K562 (cell line): ENCODE measurements around the gene ARFGEF2. TPM values are rescaled to one million over a fixed set of nuclear protein-coding genes. Genes with fewer than 3 reads are reported as not detected.

Experiments used
- ASH1L ChIP-seq: fragments of 450-650 bp; IDR thresholded peaks from 2 replicates; pipeline ENCODE4 v1.6.1; 2018; ENCODE audit warnings: borderline replicate concordance, mild to moderate bottlenecking, low read depth; ENCODE audit not compliant: partially characterized antibody
- FOSL1 ChIP-seq: fragments of 200-800 bp; sonication (Bioruptor generic); conservative IDR thresholded peaks from 2 replicates; pipeline ENCODE4 v1.6.1; 2016; ENCODE audit warnings: missing genetic modification characterization, missing compliant biosample characterization
- ILK ChIP-seq: fragments of 450-650 bp; IDR thresholded peaks from 2 replicates; pipeline ENCODE4 v1.6.1; 2016; ENCODE audit warnings: missing genetic modification characterization, low read depth, mild to moderate bottlenecking, missing compliant biosample characterization, moderate library complexity, borderline replicate concordance
- JUND ChIP-seq, 2 experiments: IDR thresholded peaks; 2 replicates in 1 of 2; 3 replicates in 1 of 2; pipeline ENCODE4 v1.6.1; 2011; ENCODE audit warnings: borderline replicate concordance in 2 of 2, low read depth in 2 of 2, low read length in 2 of 2, improper control_type of control experiment in 1 of 2, missing biosample characterization in 1 of 2, missing genetic modification characterization in 1 of 2, missing genetic modification reagents in 1 of 2
- MEF2D ChIP-seq: conservative IDR thresholded peaks from 2 replicates; pipeline ENCODE4 v1.6.1; 2016; ENCODE audit warnings: low read depth, missing genetic modification characterization, missing compliant biosample characterization
- MTA3 ChIP-seq: fragments of 450-650 bp; formaldehyde crosslinking; IDR thresholded peaks from 2 replicates; pipeline ENCODE4 v1.6.1; 2017; ENCODE audit warnings: mild to moderate bottlenecking, borderline replicate concordance
- NELFE ChIP-seq: IDR thresholded peaks from 2 replicates; pipeline ENCODE4 v1.6.1; 2011; ENCODE audit warnings: mild to moderate bottlenecking; ENCODE audit not compliant: insufficient read depth, insufficient read length
- NFXL1 ChIP-seq: fragments of 450-650 bp; formaldehyde crosslinking; IDR thresholded peaks from 2 replicates; pipeline ENCODE4 v1.4.0; 2021; ENCODE audit warnings: mild to moderate bottlenecking
- SMAD1 ChIP-seq: fragments of 150-350 bp; IDR thresholded peaks from 2 replicates; pipeline ENCODE4 v1.6.1; 2014; ENCODE audit warnings: low read length, low read depth; ENCODE audit not compliant: partially characterized antibody
- SNRNP70 ChIP-seq: fragments of 200-400 bp; formaldehyde crosslinking; optimal IDR thresholded peaks from 2 replicates; pipeline ENCODE3; 2017; ENCODE audit warnings: low read depth, low read length
- TAL1 ChIP-seq: fragments of 450-650 bp; IDR thresholded peaks from 2 replicates; pipeline ENCODE4 v1.6.1; 2016; ENCODE audit warnings: mild to moderate bottlenecking
- TFE3 ChIP-seq: fragments of 450-650 bp; formaldehyde crosslinking; IDR thresholded peaks from 2 replicates; pipeline ENCODE4 v1.4.0; 2020; ENCODE audit warnings: mild to moderate bottlenecking, mixed read lengths
- ZBTB34 ChIP-seq: fragments of 250-450 bp; sonication (Bioruptor Pico); IDR thresholded peaks from 2 replicates; pipeline ENCODE4 v1.8.0; 2021; ENCODE audit warnings: mild to moderate bottlenecking, moderate library complexity
- ZBTB49 ChIP-seq: sonication (generic); formaldehyde crosslinking; IDR thresholded peaks from 2 replicates; pipeline ENCODE4 v1.8.0; 2022; ENCODE audit warnings: missing genetic modification reagents, mild to moderate bottlenecking, borderline replicate concordance
- ZHX1 ChIP-seq: fragments of 150-350 bp; conservative IDR thresholded peaks from 2 replicates; pipeline ENCODE4 v1.6.1; 2014; ENCODE audit warnings: low read length
- ZNF175 ChIP-seq: fragments of 200-800 bp; sonication (Bioruptor generic); IDR thresholded peaks from 2 replicates; pipeline ENCODE4 v1.6.1; 2016; ENCODE audit warnings: low read depth, mild to moderate bottlenecking, missing genetic modification characterization, missing compliant biosample characterization
- ZNF263 ChIP-seq: sonication (generic); formaldehyde crosslinking; IDR thresholded peaks from 2 replicates; pipeline ENCODE4 v1.8.0; 2022; ENCODE audit warnings: mild to moderate bottlenecking, missing genetic modification reagents, borderline replicate concordance
- polyA plus RNA-seq, 8 experiments: library from polyadenylated mRNA; depleted of rRNA in 4 of 8; stranded (reverse) in 5 of 8; unstranded in 3 of 8; fragments of >200 nt; fragmentation: Nextera tagmentation in 2 of 8; fragmentation: Illumina TruSeq in 1 of 8; extraction: Ambion mirVana in 2 of 8; extraction: Trizol in 1 of 8; gene quantifications; 2 replicates each; pipeline versions ENCODE4 v1.2.1 to v1.2.3, GENCODE V29; 2011 to 2014; ENCODE audit warnings: inconsistent platforms in 1 of 8, missing spikeins in 1 of 8
- total RNA-seq, 7 experiments: library from RNA; depleted of rRNA in 6 of 7; stranded (reverse); fragments of >200 nt in 6 of 7; fragmentation: Illumina TruSeq in 2 of 7; extraction: Trizol in 2 of 7; gene quantifications; 2 replicates each; pipeline versions ENCODE4 v1.2.1 to v1.2.3, GENCODE V29; 2011 to 2021; ENCODE audit warnings: low replicate concordance in 1 of 7

ARFGEF2 gene
- total and polyA plus RNA-seq, 9 of the 15 experiments (the other 6 are each of a cell fraction or from before 2014, with no cell fraction given) = 4.2 to 18.8 (median 13.7) TPM

- TF ChIP-seq ZBTB34 (CRISPR knock-in tag) = no peak
- no peak for TF ChIP-seq ZHX1
- 0 out of 2 replicates have a peak, but pooled peaks have one; percentile 40 for TF ChIP-seq JUND (IDR thresholded peaks at IDR 0.05; ENCODE audit: borderline replicate concordance, low read depth, low read length)
- no peak for TF ChIP-seq JUND (tag; IDR thresholded peaks at IDR 0.05; ENCODE audit: borderline replicate concordance, low read depth, low read length)
- no peak for TF ChIP-seq ZBTB49 (CRISPR knock-in tag)
- TF ChIP-seq TAL1 = peak; percentile 23; the same call in 1 of the 2 replicates
- TF ChIP-seq SMAD1 = peak; percentile 60
- peak; percentile 67 for TF ChIP-seq ZNF263
- TF ChIP-seq MEF2D (tag) = peak; percentile 72; the same call in 1 of the 2 replicates
- no peak for TF ChIP-seq NELFE
- TF ChIP-seq ZNF175 = no peak
- TF ChIP-seq MTA3 = no peak
- no peak for TF ChIP-seq ILK (tag)
- no peak for TF ChIP-seq SNRNP70
- peak; percentile 61 for TF ChIP-seq ASH1L
- TF ChIP-seq TFE3 (CRISPR knock-in tag) = peak; percentile 100
- peak; percentile 49; the same call in 1 of the 2 replicates for TF ChIP-seq FOSL1
- TF ChIP-seq NFXL1 (CRISPR knock-in tag) = no peak
These were observed at the start of gene ARFGEF2 (continued) for GRCh38 chr20:48921168-48921882.
